ENCODE measurements around the gene BCAS3.

Gene BCAS3

GRCh38 chr17:61397086-61397842 lies 719.6 kb downstream of the BCAS3 start:
- DNase-seq (ENCODE audit: low read depth in 2 of 2), result no peak

- DNase-seq (ENCODE audit: low read depth in 2 of 2), result no peak
Measured at GRCh38 chr17:61398721-61399130, 721.1 kb downstream of the BCAS3 start.

GRCh38 chr17:61399131-61400065 lies 721.7 kb downstream of the BCAS3 start, which contains the start of gene TBX2:
TBX2 (plus strand) TSS chr17:61399843; CDS start chr17:61400177, 334 bp downstream.
- DNase-seq (ENCODE audit: low read depth in 2 of 2), result no peak

- DNase-seq (ENCODE audit: low read depth in 2 of 2), result no peak
Measured at GRCh38 chr17:61400066-61400716, 722.5 kb downstream of the BCAS3 start.

- no peak for DNase-seq (ENCODE audit: low read depth in 2 of 2)
Measured at GRCh38 chr17:61400717-61401388, 723.2 kb downstream of the BCAS3 start.

GRCh38 chr17:61401389-61402072 lies 723.9 kb downstream of the BCAS3 start:
- DNase-seq (ENCODE audit: low read depth in 2 of 2), result no peak

- no peak for DNase-seq (ENCODE audit: low read depth in 2 of 2)
Measured at GRCh38 chr17:61402073-61402541, 724.5 kb downstream of the BCAS3 start.

GRCh38 chr17:61402978-61403800 lies 725.5 kb downstream of the BCAS3 start:
- DNase-seq (ENCODE audit: low read depth in 2 of 2), result no peak

GRCh38 chr17:61403801-61404662 lies 726.4 kb downstream of the BCAS3 start:
- no peak for DNase-seq (ENCODE audit: low read depth in 2 of 2)

- DNase-seq (ENCODE audit: low read depth in 2 of 2), result no peak
Measured at GRCh38 chr17:61404663-61404912, 726.9 kb downstream of the BCAS3 start.

GRCh38 chr17:61404913-61405685 lies 727.4 kb downstream of the BCAS3 start:
- DNase-seq (ENCODE audit: low read depth in 2 of 2), result no peak

- DNase-seq (ENCODE audit: low read depth in 2 of 2), result no peak
Measured at GRCh38 chr17:61405686-61406536, 728.3 kb downstream of the BCAS3 start.

- DNase-seq (ENCODE audit: low read depth in 2 of 2), result no peak
Measured at GRCh38 chr17:61406537-61406845, 728.8 kb downstream of the BCAS3 start.

- DNase-seq (ENCODE audit: low read depth in 2 of 2), result no peak
Measured at GRCh38 chr17:61406971-61407911, 729.6 kb downstream of the BCAS3 start.

GRCh38 chr17:61408151-61409041 lies 730.7 kb downstream of the BCAS3 start:
- no peak for DNase-seq (ENCODE audit: low read depth in 2 of 2)
